Natural killer cell (primary cell): Measurements from ENCODE around the gene FTSJ1. TPM values are rescaled to one million over a fixed set of nuclear protein-coding genes. Genes with fewer than 3 reads are reported as not detected.
A peak's percentile ranks its signal among the peaks of the same experiment; 100 is the strongest.

Source experiments
- ATAC-seq, 3 donors: fragments of 150-1000 bp in 2 of 3; fragments of 200-7000 bp in 1 of 3; cut with Tn5 transposase; 1 replicate in 1 of 3; 2 replicates in 2 of 3; pipeline ENCODE4 v1.10.0; 2021; ENCODE audit warnings: mild to moderate bottlenecking in 2 of 3, moderate library complexity in 2 of 3
- DNase-seq, 2 donors: peaks; one replicate each; pipeline versions ENCODE4 v3.0.0 to v3.0.0-alpha.2; 2013 to 2021; ENCODE audit warnings: mixed read lengths in 1 of 2
- H3K27ac ChIP-seq: one replicate; pipeline ENCODE4 v1.5.1; 2013; ENCODE audit warnings: mild to moderate bottlenecking, low read length
- H3K27me3 ChIP-seq: one replicate; pipeline ENCODE4 v1.6.1; 2013; ENCODE audit warnings: low read length; ENCODE audit not compliant: control insufficient read depth, insufficient read depth
- H3K36me3 ChIP-seq: one replicate; pipeline ENCODE4 v1.6.1; 2013; ENCODE audit warnings: low read length; ENCODE audit not compliant: control insufficient read depth, insufficient read depth
- H3K4me1 ChIP-seq: one replicate; pipeline ENCODE4 v1.6.1; 2013; ENCODE audit warnings: low read length; ENCODE audit not compliant: control insufficient read depth, insufficient read depth
- H3K4me3 ChIP-seq: one replicate; pipeline ENCODE4 v1.5.1; 2013; ENCODE audit warnings: low read length
- H3K9me3 ChIP-seq: one replicate; pipeline ENCODE4 v1.6.1; 2013; ENCODE audit warnings: low read length; ENCODE audit not compliant: control insufficient read depth, insufficient read depth
- H3K27ac Mint-ChIP-seq, 2 donors: one replicate each; pipeline ENCODE4 v1.8.0; 2022; ENCODE audit warnings: mild to moderate bottlenecking in 2 of 2, mixed read lengths in 2 of 2, moderate library complexity in 1 of 2
- H3K27me3 Mint-ChIP-seq, 2 donors: one replicate each; pipeline ENCODE4 v1.8.0; 2022; ENCODE audit warnings: low read depth in 2 of 2, mixed read lengths in 2 of 2
- H3K36me3 Mint-ChIP-seq: one replicate; pipeline ENCODE4 v1.8.0; 2022; ENCODE audit warnings: mixed read lengths
- H3K4me1 Mint-ChIP-seq, 2 donors: one replicate each; pipeline ENCODE4 v1.8.0; 2022; ENCODE audit warnings: mixed read lengths in 2 of 2
- H3K4me3 Mint-ChIP-seq: one replicate; pipeline ENCODE4 v1.8.0; 2022; ENCODE audit warnings: mild to moderate bottlenecking, moderate library complexity, mixed read lengths
- H3K9me3 Mint-ChIP-seq, 2 donors: one replicate each; pipeline ENCODE4 v1.8.0; 2022; ENCODE audit warnings: mixed read lengths in 2 of 2
- WGBS: methylation state at CpG from one replicate; pipeline ENCODE4 v1.1.7; 2013; ENCODE audit warnings: missing lambda C conversion rate; ENCODE audit not compliant: insufficient coverage; 5-methylcytosine and 5-hydroxymethylcytosine counted together
- intact Hi-C: fragments of 100-400 bp; cut with micrococcal nuclease; formaldehyde crosslinking; loops from one replicate; pipeline ENCODE4 v1.14.2; 2022
- total RNA-seq, 4 donors: library from RNA; stranded (reverse); fragments of 120-200 nt in 1 of 4; gene quantifications; one replicate each; pipeline versions ENCODE4 v1.2.3 to v1.2.4, GENCODE V29; 2013 to 2022
- TF ChIP-seq, protein P1 (sequence below): fragments of 200-600 bp; IDR thresholded peaks from one replicate; pipeline ENCODE4 v1.8.0; 2022; ENCODE audit warnings: antibody characterized with exemption

FTSJ1 gene
- total RNA-seq, 3 donors from 2014 or later (not counting 1 experiment from before 2014, with no cell fraction given), result 62.4 to 75.3 (median 67.3) TPM

DNA sequence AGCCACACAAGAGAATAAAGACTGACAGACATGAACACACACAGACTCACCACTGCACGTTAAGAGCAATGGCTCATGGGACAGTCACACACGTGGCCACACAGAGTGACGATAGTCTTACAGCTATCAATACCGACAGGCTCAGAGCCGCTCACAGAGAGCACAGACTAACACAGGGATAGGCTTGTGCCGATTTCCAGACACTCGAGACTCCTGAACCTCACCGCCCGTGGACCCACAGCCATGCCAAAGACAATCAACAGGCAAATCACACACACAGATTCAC lies 5.2 kb upstream of the FTSJ1 start:
- Mint-ChIP-seq H3K27ac (no peak overlapping the region), H3K4me1 (peaks cover 13 to 45% of the 10 kb centered on the region in 2 donors), H3K36me3 (no peaks in the 10 kb centered on the region), H3K27me3 (no peaks in the 10 kb centered on the region), H3K9me3 (no peaks in the 10 kb centered on the region), H3K4me3 (no peak overlapping the region)
- Histone ChIP-seq H3K9me3 (no peaks in the 10 kb centered on the region), H3K27ac (no peak overlapping the region), H3K27me3 (no peaks in the 10 kb centered on the region), H3K36me3 (no peaks in the 10 kb centered on the region), H3K4me1 (peaks cover 25% of the 10 kb centered on the region), H3K4me3 (no peak overlapping the region)
- WGBS, result 93% methylated on average over 6 of the region's 9 CpGs
- TF ChIP-seq, protein P1, sequence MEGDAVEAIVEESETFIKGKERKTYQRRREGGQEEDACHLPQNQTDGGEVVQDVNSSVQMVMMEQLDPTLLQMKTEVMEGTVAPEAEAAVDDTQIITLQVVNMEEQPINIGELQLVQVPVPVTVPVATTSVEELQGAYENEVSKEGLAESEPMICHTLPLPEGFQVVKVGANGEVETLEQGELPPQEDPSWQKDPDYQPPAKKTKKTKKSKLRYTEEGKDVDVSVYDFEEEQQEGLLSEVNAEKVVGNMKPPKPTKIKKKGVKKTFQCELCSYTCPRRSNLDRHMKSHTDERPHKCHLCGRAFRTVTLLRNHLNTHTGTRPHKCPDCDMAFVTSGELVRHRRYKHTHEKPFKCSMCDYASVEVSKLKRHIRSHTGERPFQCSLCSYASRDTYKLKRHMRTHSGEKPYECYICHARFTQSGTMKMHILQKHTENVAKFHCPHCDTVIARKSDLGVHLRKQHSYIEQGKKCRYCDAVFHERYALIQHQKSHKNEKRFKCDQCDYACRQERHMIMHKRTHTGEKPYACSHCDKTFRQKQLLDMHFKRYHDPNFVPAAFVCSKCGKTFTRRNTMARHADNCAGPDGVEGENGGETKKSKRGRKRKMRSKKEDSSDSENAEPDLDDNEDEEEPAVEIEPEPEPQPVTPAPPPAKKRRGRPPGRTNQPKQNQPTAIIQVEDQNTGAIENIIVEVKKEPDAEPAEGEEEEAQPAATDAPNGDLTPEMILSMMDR, result no peak
- DNase-seq (no peak), ATAC-seq (no peak)
- intact Hi-C loops, result no loop called here

DNA sequence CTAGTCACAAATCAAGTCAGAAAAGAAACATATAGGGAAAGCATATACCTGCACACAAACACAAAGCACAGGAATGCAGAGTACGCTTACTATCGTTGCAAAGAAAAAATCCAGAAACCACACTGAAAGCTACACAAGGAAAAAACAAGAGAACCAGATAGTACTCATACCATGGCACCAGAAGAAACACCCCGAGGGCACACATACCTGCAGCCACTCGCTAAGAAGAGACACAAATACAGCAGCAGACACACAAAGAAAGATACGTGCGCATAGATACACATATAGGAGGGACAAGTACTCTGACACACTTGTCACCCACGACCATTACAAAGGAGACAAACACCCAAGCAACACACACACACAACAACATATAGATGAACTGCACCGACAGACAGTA lies 4.5 kb upstream of the FTSJ1 start:
- Histone ChIP-seq H3K27ac (no peak overlapping the region), H3K36me3 (no peaks in the 10 kb centered on the region), H3K4me1 (peaks cover 28% of the 10 kb centered on the region), H3K4me3 (no peak overlapping the region), H3K27me3 (no peaks in the 10 kb centered on the region), H3K9me3 (no peaks in the 10 kb centered on the region)
- H3K27ac Mint-ChIP-seq, result peak overlapping the region in 1 of 2 donors; percentile 16
- intact Hi-C loops, result no loop called here
- H3K9me3 Mint-ChIP-seq, result no peaks in the 10 kb centered on the region
- no peaks in the 10 kb centered on the region for H3K27me3 Mint-ChIP-seq
- no peak for DNase-seq
- H3K36me3 Mint-ChIP-seq, result no peaks in the 10 kb centered on the region
- peaks cover 14 to 48% of the 10 kb centered on the region in 2 donors for H3K4me1 Mint-ChIP-seq
- 100% methylated on average over 6 of the region's 8 CpGs for WGBS
- TF ChIP-seq, protein P1, result no peak
- peak overlapping the region; percentile 2 for H3K4me3 Mint-ChIP-seq
- no peak for ATAC-seq

DNA sequence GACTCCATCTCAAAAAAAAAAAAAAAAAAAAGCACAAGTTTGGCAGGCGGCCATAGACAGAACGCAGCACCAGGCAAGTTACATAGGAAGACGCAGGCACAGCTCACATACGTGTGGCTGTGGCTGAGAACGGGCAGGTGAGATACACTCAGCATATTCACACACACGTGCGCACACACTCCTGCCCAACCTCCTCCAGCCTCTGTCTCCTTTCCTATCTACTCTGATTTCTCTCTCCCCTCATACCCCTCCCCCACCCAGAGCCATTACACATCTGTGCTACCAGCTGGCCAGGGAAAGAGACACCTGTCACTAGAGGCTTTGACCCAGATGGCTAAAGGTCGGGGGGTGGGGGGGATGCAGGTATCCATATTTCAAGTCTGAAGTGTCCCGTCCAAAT lies 3.8 kb upstream of the FTSJ1 start:
- no peak for DNase-seq
- no peaks in the 10 kb centered on the region for H3K36me3 Mint-ChIP-seq
- H3K9me3 Mint-ChIP-seq, result no peaks in the 10 kb centered on the region
- ATAC-seq, result no peak
- peaks cover 21 to 48% of the 10 kb centered on the region in 2 donors for H3K4me1 Mint-ChIP-seq
- Histone ChIP-seq H3K4me3 (no peak overlapping the region), H3K27ac (no peak overlapping the region), H3K27me3 (no peaks in the 10 kb centered on the region), H3K36me3 (no peaks in the 10 kb centered on the region), H3K9me3 (no peaks in the 10 kb centered on the region), H3K4me1 (peaks cover 34% of the 10 kb centered on the region)
- TF ChIP-seq, protein P1, result no peak
- no peak overlapping the region for H3K4me3 Mint-ChIP-seq
- no peak overlapping the region for H3K27ac Mint-ChIP-seq
- WGBS, result 99% methylated on average over 7 of the region's 9 CpGs
- intact Hi-C loops, result no loop called here
- no peaks in the 10 kb centered on the region for H3K27me3 Mint-ChIP-seq

DNA sequence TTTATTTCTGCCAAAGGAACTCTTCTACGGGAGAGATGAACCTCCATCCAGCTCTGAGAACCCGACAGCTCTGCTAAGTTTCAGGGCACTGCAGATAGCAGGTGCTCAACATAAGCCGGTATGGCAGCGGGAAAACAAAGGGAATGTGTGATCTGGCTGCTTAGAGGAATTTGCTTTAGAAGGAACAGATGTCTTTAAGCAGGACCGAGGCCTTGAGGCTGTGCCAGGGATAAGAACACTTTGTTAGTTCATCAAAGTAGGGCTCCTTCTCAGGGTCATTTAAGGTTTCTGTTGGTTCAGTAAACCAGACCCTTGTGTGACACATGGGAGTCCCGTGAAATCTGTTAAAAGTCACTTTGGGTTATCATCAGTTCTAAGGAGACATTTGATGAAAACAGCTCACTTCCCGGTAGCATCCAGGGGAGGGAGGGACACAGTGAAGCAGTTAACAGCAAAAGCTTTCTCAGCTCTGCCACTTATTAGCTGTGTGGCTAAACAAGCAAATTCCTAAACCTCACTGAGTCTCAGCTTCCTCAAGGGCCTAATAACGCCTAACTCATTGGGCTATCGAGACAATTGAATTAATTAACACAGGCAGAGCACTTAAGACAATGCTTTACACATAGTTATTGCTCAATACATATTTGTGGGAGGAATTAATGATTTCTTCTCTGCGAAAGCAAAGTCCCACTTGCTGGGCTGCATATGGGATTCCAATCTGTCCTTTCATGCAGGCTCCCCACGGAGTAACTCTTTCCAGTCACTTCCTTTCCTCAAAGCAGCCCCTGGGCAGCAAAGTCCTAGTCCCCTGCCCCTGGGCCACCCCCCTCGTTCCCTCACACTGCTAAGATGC lies 2.9 kb upstream of the FTSJ1 start:
- Mint-ChIP-seq H3K36me3 (no peaks in the 10 kb centered on the region), H3K27me3 (no peaks in the 10 kb centered on the region), H3K9me3 (no peaks in the 10 kb centered on the region), H3K4me1 (peaks cover 22 to 48% of the 10 kb centered on the region in 2 donors), H3K4me3 (no peak overlapping the region), H3K27ac (no peak overlapping the region)
- ATAC-seq (no peak), DNase-seq (no peak)
- intact Hi-C loops, result no loop called here
- Histone ChIP-seq H3K27ac (no peak overlapping the region), H3K4me1 (peaks cover 34% of the 10 kb centered on the region), H3K27me3 (no peaks in the 10 kb centered on the region), H3K9me3 (no peaks in the 10 kb centered on the region), H3K4me3 (no peak overlapping the region), H3K36me3 (no peaks in the 10 kb centered on the region)
- TF ChIP-seq, protein P1, result no peak
- 95% methylated on average over 11 of the region's 12 CpGs for WGBS
